ENCODE measurements around the gene MKI67. TPM values are rescaled to one million over a fixed set of nuclear protein-coding genes. Genes with fewer than 3 reads are reported as not detected.
A peak's percentile ranks its signal among the peaks of the same experiment; 100 is the strongest.

Gene MKI67
- total and polyA plus RNA-seq, 2 donors (not counting 3 experiments of a cell fraction or from before 2014, with no cell fraction given) = 16.2 to 125 TPM

GRCh38 chr10:128099901-128100300 is 26.3 kb downstream of the MKI67 start:
- H2AFZ ChIP-seq (ENCODE audit: low read depth, low read length) = no peak overlapping the region
- no peak for DNase-seq (ENCODE audit: low read depth, low spot score)
- ChIA-PET POLR2A (no interaction called here), CTCF (no interaction called here)
- intact Hi-C loops (cut with micrococcal nuclease) = no loop called here
- H3K4me2 ChIP-seq (ENCODE audit: insufficient read depth, low read length) = no peak overlapping the region
- no peak overlapping the region for H3K27ac ChIP-seq (ENCODE audit: insufficient read depth, low read depth, low read length)
- H3K4me1 ChIP-seq (ENCODE audit: control insufficient read depth, extremely low read depth, insufficient read depth, low read length) = no peaks in the 10 kb centered on the region
- peaks cover 20% of the 10 kb centered on the region for H3K79me2 ChIP-seq (ENCODE audit: control insufficient read depth, insufficient read depth, low read length)
- peaks cover 3 to 33% of the 10 kb centered on the region in 2 experiments for H3K36me3 ChIP-seq (ENCODE audit: control insufficient read depth in 2 of 2, extremely low read depth in 1 of 2, insufficient read depth in 2 of 2, low read length in 2 of 2)
- TF ChIP-seq MYC (IDR thresholded peaks at IDR 0.05; ENCODE audit: low read depth, low read length) (no peak), GATA2 (IDR thresholded peaks at IDR 0.05; ENCODE audit: insufficient read depth, insufficient read length, low read depth, low read length) (no peak)
- no peaks in the 10 kb centered on the region for H3K27me3 ChIP-seq (ENCODE audit: control insufficient read depth in 2 of 2, insufficient read depth in 2 of 2, low read length in 2 of 2)
- no peak overlapping the region for H3K9ac ChIP-seq (replicated peaks; ENCODE audit: extremely low read depth, insufficient read depth, low read length)
- H3K9me1 ChIP-seq (replicated peaks; ENCODE audit: control insufficient read depth, extremely low read depth, insufficient read depth, low read length) = no peaks in the 10 kb centered on the region
- no peaks in the 10 kb centered on the region for H4K20me1 ChIP-seq (replicated peaks; ENCODE audit: control insufficient read depth, extremely low read depth, insufficient read depth, low read length)
- FAIRE-seq = no peak
- H3K9me3 ChIP-seq (replicated peaks; ENCODE audit: control insufficient read depth, insufficient read depth, low read length) = no peaks in the 10 kb centered on the region
- dilution Hi-C loops (cut with MboI; ENCODE audit: extremely low pct_ligation_motif_present, low sequenced_read_pairs) = no loop called here
- H3K4me3 ChIP-seq (replicated peaks in 1 of 3; ENCODE audit: insufficient read depth in 1 of 3, low read depth in 1 of 3, low read length in 3 of 3) = no peak overlapping the region
- no TSS peak for BruUV-seq (replicated peaks)

GRCh38 chr10:128098631-128099030 is 27.6 kb downstream of the MKI67 start:
- Histone ChIP-seq H3K9ac (replicated peaks; ENCODE audit: extremely low read depth, insufficient read depth, low read length) (no peak overlapping the region), H4K20me1 (replicated peaks; ENCODE audit: control insufficient read depth, extremely low read depth, insufficient read depth, low read length) (no peaks in the 10 kb centered on the region), H3K27me3 (ENCODE audit: control insufficient read depth in 2 of 2, insufficient read depth in 2 of 2, low read length in 2 of 2) (no peaks in the 10 kb centered on the region), H3K9me1 (replicated peaks; ENCODE audit: control insufficient read depth, extremely low read depth, insufficient read depth, low read length) (no peaks in the 10 kb centered on the region), H3K4me2 (ENCODE audit: insufficient read depth, low read length) (no peak overlapping the region), H3K79me2 (ENCODE audit: control insufficient read depth, insufficient read depth, low read length) (peaks cover 19% of the 10 kb centered on the region), H3K4me1 (ENCODE audit: control insufficient read depth, extremely low read depth, insufficient read depth, low read length) (no peaks in the 10 kb centered on the region), H2AFZ (ENCODE audit: low read depth, low read length) (no peak overlapping the region), H3K9me3 (replicated peaks; ENCODE audit: control insufficient read depth, insufficient read depth, low read length) (no peaks in the 10 kb centered on the region), H3K4me3 (replicated peaks in 1 of 3; ENCODE audit: insufficient read depth in 1 of 3, low read depth in 1 of 3, low read length in 3 of 3) (no peak overlapping the region), H3K36me3 (ENCODE audit: control insufficient read depth in 2 of 2, extremely low read depth in 1 of 2, insufficient read depth in 2 of 2, low read length in 2 of 2) (peaks cover under 1 to 24% of the 10 kb centered on the region in 2 experiments), H3K27ac (ENCODE audit: insufficient read depth, low read depth, low read length) (no peak overlapping the region)
- ChIA-PET CTCF (no interaction called here), POLR2A (no interaction called here)
- dilution Hi-C loops (cut with MboI; ENCODE audit: extremely low pct_ligation_motif_present, low sequenced_read_pairs) = no loop called here
- DNase-seq (ENCODE audit: low read depth, low spot score) (no peak), FAIRE-seq (no peak)
- intact Hi-C loops (cut with micrococcal nuclease) = no loop called here
- BruUV-seq (replicated peaks) = TSS peak; percentile 6
- TF ChIP-seq POLR2AphosphoS5 (IDR thresholded peaks at IDR 0.05; ENCODE audit: insufficient read depth, low read depth, low read length) = no peak
- no peak for TF ChIP-seq FOS (IDR thresholded peaks at IDR 0.05; ENCODE audit: borderline replicate concordance, insufficient read depth, low read length)
- TF ChIP-seq MAX (IDR thresholded peaks at IDR 0.05; ENCODE audit: insufficient read depth, insufficient read length) = no peak
- no peak for TF ChIP-seq POLR2A (IDR thresholded peaks at IDR 0.05; ENCODE audit: low read depth, low read length)
- TF ChIP-seq JUN (IDR thresholded peaks at IDR 0.05; ENCODE audit: borderline replicate concordance, insufficient read depth, insufficient read length, low read depth) = no peak
- no peak for TF ChIP-seq EZH2 (IDR thresholded peaks at IDR 0.05; ENCODE audit: borderline replicate concordance, low read depth, low read length, severe bottlenecking)
- no peak for TF ChIP-seq MYC (IDR thresholded peaks at IDR 0.05; ENCODE audit: low read depth, low read length)
- TF ChIP-seq CTCF (IDR thresholded peaks at IDR 0.05; ENCODE audit: extremely low read depth in 1 of 2, insufficient read depth in 1 of 2, low read depth in 1 of 2, low read length in 2 of 2) = no peak
- no peak for TF ChIP-seq GATA2 (IDR thresholded peaks at IDR 0.05; ENCODE audit: insufficient read depth, insufficient read length, low read depth, low read length)
